Measurements from ENCODE around the gene ACTL7A.

The ACTL7A gene

GRCh38 chr9:108910914-108911313 lies 48.8 kb downstream of the ACTL7A start:
- H3K36me3 ChIP-seq (ENCODE audit: control insufficient read depth in 2 of 2, insufficient read depth in 1 of 2, low read length in 2 of 2) = peaks cover 39 to 91% of the 10 kb centered on the region in 2 experiments
- ChIA-PET POLR2A (no interaction called here), CTCF (no interaction called here)
- no peak overlapping the region for H3K27ac ChIP-seq (ENCODE audit: extremely low read depth, low read depth, low read length)
- TF ChIP-seq ZNF2 (tag by site-specific recombination; IDR thresholded peaks at IDR 0.05) = no peak
- no peak for TF ChIP-seq ZNF521 (tag by site-specific recombination; IDR thresholded peaks at IDR 0.05)
- no peak for TF ChIP-seq ZNF426 (tag by site-specific recombination; IDR thresholded peaks at IDR 0.05)
- TF ChIP-seq ZNF585B (tag by site-specific recombination; IDR thresholded peaks at IDR 0.05) = no peak
- no peak for TF ChIP-seq ZBTB21 (tag by site-specific recombination; IDR thresholded peaks at IDR 0.05)
- TF ChIP-seq ZNF292 (tag by site-specific recombination; IDR thresholded peaks at IDR 0.05; ENCODE audit: borderline replicate concordance, low read depth) = no peak
- no peak for TF ChIP-seq ZNF248 (tag by site-specific recombination; IDR thresholded peaks at IDR 0.05)
- no peak for TF ChIP-seq WT1 (tag by site-specific recombination; IDR thresholded peaks at IDR 0.05)
- TF ChIP-seq PRDM1 (tag by site-specific recombination; IDR thresholded peaks at IDR 0.05) = no peak
- no peak for TF ChIP-seq ZNF76 (tag by site-specific recombination; IDR thresholded peaks at IDR 0.05; ENCODE audit: borderline replicate concordance, low read depth)
- no peak for TF ChIP-seq ZNF140 (tag by site-specific recombination; IDR thresholded peaks at IDR 0.05)
- no peak for TF ChIP-seq ZNF623 (tag by site-specific recombination; IDR thresholded peaks at IDR 0.05)
- no peak for TF ChIP-seq ZNF510 (tag by site-specific recombination; IDR thresholded peaks at IDR 0.05; ENCODE audit: insufficient replicate concordance)
- TF ChIP-seq ZXDB (tag by site-specific recombination; IDR thresholded peaks at IDR 0.05) = no peak
- TF ChIP-seq ZSCAN5A (tag by site-specific recombination; IDR thresholded peaks at IDR 0.05) = no peak
- no peak for TF ChIP-seq MYNN (tag by site-specific recombination; IDR thresholded peaks at IDR 0.05; ENCODE audit: borderline replicate concordance)
- no peak for TF ChIP-seq ZNF184 (tag by site-specific recombination; IDR thresholded peaks at IDR 0.05)
- H3K9me3 ChIP-seq (ENCODE audit: control insufficient read depth, insufficient read depth, low read depth, low read length) = no peaks in the 10 kb centered on the region
- H3K4me3 ChIP-seq (ENCODE audit: low read depth, low read length) = no peak overlapping the region
- H3K4me1 ChIP-seq (ENCODE audit: control insufficient read depth, insufficient read depth, low read length) = no peaks in the 10 kb centered on the region

- peaks cover 38 to 89% of the 10 kb centered on the region in 2 experiments for H3K36me3 ChIP-seq (ENCODE audit: control insufficient read depth in 2 of 2, insufficient read depth in 1 of 2, low read length in 2 of 2)
Measured at GRCh38 chr9:108911820-108912219, 49.8 kb downstream of the ACTL7A start.

More at GRCh38 chr9:108911820-108912219, 49.8 kb downstream of the ACTL7A start:
- Histone ChIP-seq H3K4me1 (ENCODE audit: control insufficient read depth, insufficient read depth, low read length) (no peaks in the 10 kb centered on the region), H3K4me3 (ENCODE audit: low read depth, low read length) (no peak overlapping the region), H3K9me3 (ENCODE audit: control insufficient read depth, insufficient read depth, low read depth, low read length) (no peaks in the 10 kb centered on the region), H3K27ac (ENCODE audit: extremely low read depth, low read depth, low read length) (no peak overlapping the region)
- ChIA-PET CTCF (no interaction called here), POLR2A (interaction anchor here (0.6 to 0.7 kb wide), 2 partner anchors 21 to 22 kb away, joined by 3 to 4 read pairs; partner anchors contain the start of gene ABITRAM)
- no peak for TF ChIP-seq OVOL3 (tag by site-specific recombination; IDR thresholded peaks at IDR 0.05)
- no peak for TF ChIP-seq TSHZ1 (tag by site-specific recombination; IDR thresholded peaks at IDR 0.05; ENCODE audit: borderline replicate concordance)
- TF ChIP-seq ZNF488 (tag by site-specific recombination; IDR thresholded peaks at IDR 0.05) = no peak
- no peak for TF ChIP-seq ZNF473 (tag by site-specific recombination; IDR thresholded peaks at IDR 0.05)
- TF ChIP-seq ZEB2 (tag by site-specific recombination; IDR thresholded peaks at IDR 0.05) = no peak

All from HEK293 (cell line).